OCI-LY3 (cell line): ENCODE measurements around the gene NOP16.

ENCODE experiments used
- H2AFZ ChIP-seq: fragments of 200-600, 300-600 bp; shearing (Covaris generic); 2 replicates; pipeline ENCODE4 v1.6.0; 2014; ENCODE audit warnings: antibody characterized with exemption, low read depth, low read length
- H3K27ac ChIP-seq: fragments of 200-600, 300-600 bp; sonication (generic); 2 replicates; pipeline ENCODE4 v1.5.1; 2014; ENCODE audit warnings: mild to moderate bottlenecking, low read length, moderate library complexity, mixed read lengths
- H3K27me3 ChIP-seq: fragments of 200-600, 300-600 bp; sonication (generic); 2 replicates; pipeline ENCODE4 v1.6.1; 2014; ENCODE audit warnings: low read depth, low read length, mixed read lengths
- H3K36me3 ChIP-seq: fragments of 200-600, 300-600 bp; sonication (generic); replicated peaks from 2 replicates; pipeline ENCODE3; 2014; ENCODE audit warnings: low read depth, low read length, mixed read lengths
- H3K4me1 ChIP-seq: fragments of 300-600, 200-600 bp; sonication (generic); 2 replicates; pipeline ENCODE4 v1.6.1; 2014; ENCODE audit warnings: low read length, mixed read lengths
- H3K4me2 ChIP-seq: fragments of 200-600, 300-600 bp; sonication (generic); 2 replicates; pipeline ENCODE4 v1.6.1; 2014; ENCODE audit warnings: low read length, mixed read lengths
- H3K4me3 ChIP-seq: fragments of 300-600, 200-600 bp; sonication (generic); 2 replicates; pipeline ENCODE4 v1.5.1; 2014; ENCODE audit warnings: antibody characterized with exemption, mild to moderate bottlenecking, low read length, moderate library complexity
- H3K79me2 ChIP-seq: fragments of 300-600, 200-600 bp; shearing (Covaris generic); 2 replicates; pipeline ENCODE4 v1.6.1; 2014; ENCODE audit warnings: mild to moderate bottlenecking, low read length, mixed read lengths
- H3K9ac ChIP-seq: fragments of 300-600, 200-600 bp; shearing (Covaris generic); 2 replicates; pipeline ENCODE4 v1.6.0; 2014; ENCODE audit warnings: mild to moderate bottlenecking, low read length, moderate library complexity
- H3K9me3 ChIP-seq: fragments of 200-600, 300-600 bp; shearing (Covaris generic); 2 replicates; pipeline ENCODE4 v1.6.1; 2014; ENCODE audit warnings: low read length, mixed read lengths; ENCODE audit not compliant: insufficient read depth
- H4K20me1 ChIP-seq: fragments of 200-600, 300-600 bp; sonication (generic); 2 replicates; pipeline ENCODE4 v1.6.1; 2016; ENCODE audit warnings: low read length, mixed read lengths; ENCODE audit not compliant: insufficient read depth
- EZH2phosphoT487 ChIP-seq: fragments of 200-600 bp; shearing (Covaris generic); IDR thresholded peaks from 2 replicates; pipeline ENCODE4 v1.6.1; 2018; ENCODE audit warnings: antibody characterized with exemption, mixed run types, low read depth
- TF ChIP-seq, protein P1 (sequence below): fragments of 200-600, 300-600 bp; sonication (generic); IDR thresholded peaks from 2 replicates; pipeline ENCODE4 v1.5.1; 2014; ENCODE audit warnings: antibody characterized with exemption, low read length, low read depth

NOP16 gene

DNA sequence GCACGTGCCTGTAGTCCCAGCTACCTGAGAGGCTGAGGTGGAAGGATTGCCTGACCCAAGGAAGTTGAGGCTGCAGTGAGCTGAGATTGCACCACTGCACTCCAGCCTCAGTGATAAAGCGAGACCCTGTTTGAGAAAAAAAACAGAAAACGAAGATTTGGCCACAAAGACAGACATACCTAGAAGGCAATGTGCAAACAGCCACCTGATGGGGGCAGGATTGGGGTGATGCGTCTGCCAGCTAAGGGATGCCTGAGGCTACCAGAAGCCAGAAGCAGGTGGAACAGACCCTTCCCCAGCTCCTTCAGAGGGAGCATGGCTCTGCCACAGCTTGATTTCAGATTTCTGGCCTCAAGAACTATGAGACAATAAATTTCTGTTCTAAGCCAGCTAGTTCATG, 3.1 kb upstream of the NOP16 start:
- Histone ChIP-seq H3K27me3 (no peaks in the 10 kb centered on the region), H3K79me2 (peaks cover 41% of the 10 kb centered on the region), H3K4me3 (no peak overlapping the region), H2AFZ (no peak overlapping the region), H3K4me2 (no peak overlapping the region), H3K9me3 (no peaks in the 10 kb centered on the region), H4K20me1 (no peaks in the 10 kb centered on the region), H3K27ac (no peak overlapping the region), H3K9ac (no peak overlapping the region), H3K36me3 (peaks cover 27% of the 10 kb centered on the region), H3K4me1 (peaks cover 10% of the 10 kb centered on the region)
- no peak for TF ChIP-seq EZH2phosphoT487
- TF ChIP-seq, protein P1, sequence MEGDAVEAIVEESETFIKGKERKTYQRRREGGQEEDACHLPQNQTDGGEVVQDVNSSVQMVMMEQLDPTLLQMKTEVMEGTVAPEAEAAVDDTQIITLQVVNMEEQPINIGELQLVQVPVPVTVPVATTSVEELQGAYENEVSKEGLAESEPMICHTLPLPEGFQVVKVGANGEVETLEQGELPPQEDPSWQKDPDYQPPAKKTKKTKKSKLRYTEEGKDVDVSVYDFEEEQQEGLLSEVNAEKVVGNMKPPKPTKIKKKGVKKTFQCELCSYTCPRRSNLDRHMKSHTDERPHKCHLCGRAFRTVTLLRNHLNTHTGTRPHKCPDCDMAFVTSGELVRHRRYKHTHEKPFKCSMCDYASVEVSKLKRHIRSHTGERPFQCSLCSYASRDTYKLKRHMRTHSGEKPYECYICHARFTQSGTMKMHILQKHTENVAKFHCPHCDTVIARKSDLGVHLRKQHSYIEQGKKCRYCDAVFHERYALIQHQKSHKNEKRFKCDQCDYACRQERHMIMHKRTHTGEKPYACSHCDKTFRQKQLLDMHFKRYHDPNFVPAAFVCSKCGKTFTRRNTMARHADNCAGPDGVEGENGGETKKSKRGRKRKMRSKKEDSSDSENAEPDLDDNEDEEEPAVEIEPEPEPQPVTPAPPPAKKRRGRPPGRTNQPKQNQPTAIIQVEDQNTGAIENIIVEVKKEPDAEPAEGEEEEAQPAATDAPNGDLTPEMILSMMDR = no peak

DNA sequence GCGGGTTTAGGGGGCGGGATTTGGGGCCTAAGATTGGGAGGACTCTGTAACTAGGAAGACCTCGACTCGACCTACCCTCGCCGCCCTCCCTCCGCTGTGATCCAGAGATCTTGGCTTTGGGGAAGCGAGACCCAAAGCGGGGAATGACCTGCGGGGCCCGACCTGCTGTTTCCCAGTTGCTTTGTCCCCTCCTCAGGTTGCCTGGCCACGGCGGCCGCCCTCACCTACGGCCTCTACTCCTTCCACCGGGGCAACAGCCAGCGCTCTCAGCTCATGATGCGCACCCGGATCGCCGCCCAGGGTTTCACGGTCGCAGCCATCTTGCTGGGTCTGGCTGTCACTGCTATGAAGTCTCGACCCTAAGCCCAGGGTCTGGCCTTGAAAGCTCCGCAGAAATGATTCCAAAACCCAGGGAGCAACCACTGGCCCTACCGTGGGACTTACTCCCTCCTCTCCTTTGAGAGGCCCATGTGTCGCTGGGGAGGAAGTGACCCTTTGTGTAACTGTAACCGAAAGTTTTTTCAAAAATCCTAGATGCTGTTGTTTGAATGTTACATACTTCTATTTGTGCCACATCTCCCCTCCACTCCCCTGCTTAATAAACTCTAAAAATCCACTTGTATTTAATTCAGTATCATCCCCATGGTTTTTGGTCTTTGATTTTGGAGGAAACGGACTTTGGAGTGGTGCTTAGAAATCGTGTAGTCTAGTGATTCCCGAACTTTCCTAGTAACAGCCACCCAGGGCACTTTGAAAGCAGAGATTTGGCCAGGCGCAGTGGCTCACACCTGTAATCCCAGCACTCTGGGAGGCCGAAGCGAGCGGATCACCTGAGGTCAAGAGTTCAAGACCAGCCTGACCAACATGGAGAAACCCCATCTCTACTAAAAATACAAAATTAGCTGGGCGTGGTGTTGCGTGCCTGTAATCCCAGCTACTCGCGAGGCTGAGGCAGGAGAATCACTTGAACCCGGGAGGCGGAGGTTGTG, 1.0 kb upstream of the NOP16 start:
- Histone ChIP-seq H3K36me3 (peaks cover 45% of the 10 kb centered on the region), H3K9ac (peak overlapping the region; percentile 85), H3K4me3 (peak overlapping the region; percentile 96), H3K4me2 (peak overlapping the region; percentile 84), H4K20me1 (no peaks in the 10 kb centered on the region), H3K27ac (peak overlapping the region; percentile 92), H3K9me3 (no peaks in the 10 kb centered on the region), H2AFZ (no peak overlapping the region; the same call in 1 of the 2 replicates), H3K27me3 (no peaks in the 10 kb centered on the region), H3K4me1 (peaks cover 11% of the 10 kb centered on the region), H3K79me2 (peaks cover 61% of the 10 kb centered on the region)
- no peak for TF ChIP-seq EZH2phosphoT487
- TF ChIP-seq, protein P1 = no peak

DNA sequence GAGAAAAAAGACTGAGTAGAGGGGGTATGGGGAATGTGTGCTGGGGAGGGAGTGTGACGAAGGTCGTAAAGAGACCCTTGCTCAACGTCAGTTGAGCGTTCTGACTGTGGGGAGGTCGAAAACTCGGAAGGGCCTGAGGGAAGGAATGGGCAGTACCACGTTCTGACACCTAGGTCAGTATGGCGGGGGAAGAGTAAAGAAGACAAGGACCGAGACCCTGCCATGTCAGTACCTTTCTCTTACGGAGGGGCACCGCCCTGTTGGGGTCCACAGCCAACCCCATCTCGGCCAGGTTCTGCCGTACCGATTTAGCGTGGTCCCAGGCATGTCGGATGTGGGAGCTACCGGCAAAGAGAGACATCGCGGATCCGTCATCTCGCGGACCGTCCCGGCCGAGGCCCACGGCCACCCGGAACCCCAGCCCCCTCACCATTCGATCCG, 375 bp downstream of the NOP16 start:
- H3K27me3 ChIP-seq = no peaks in the 10 kb centered on the region
- H3K79me2 ChIP-seq = peaks cover 61% of the 10 kb centered on the region
- H4K20me1 ChIP-seq = no peaks in the 10 kb centered on the region
- TF ChIP-seq EZH2phosphoT487 = no peak
- TF ChIP-seq, protein P1 = no peak
- peak overlapping the region; percentile 38; the same call in 1 of the 2 replicates for H2AFZ ChIP-seq
- peak overlapping the region; percentile 96 for H3K4me2 ChIP-seq
- peak overlapping the region; percentile 92; the same call in 1 of the 2 replicates for H3K27ac ChIP-seq
- H3K9ac ChIP-seq = peak overlapping the region; percentile 98
- H3K9me3 ChIP-seq = no peaks in the 10 kb centered on the region
- peak overlapping the region; percentile 96 for H3K4me3 ChIP-seq
- H3K36me3 ChIP-seq = peaks cover 56% of the 10 kb centered on the region
- H3K4me1 ChIP-seq = peaks cover 11% of the 10 kb centered on the region

- Histone ChIP-seq H3K4me2 (peak overlapping the region; percentile 96), H3K27me3 (no peaks in the 10 kb centered on the region), H3K27ac (peak overlapping the region; percentile 92; the same call in 1 of the 2 replicates), H4K20me1 (no peaks in the 10 kb centered on the region), H3K9ac (peak overlapping the region; percentile 98), H2AFZ (no peak overlapping the region), H3K79me2 (peaks cover 61% of the 10 kb centered on the region), H3K4me3 (peak overlapping the region; percentile 96), H3K4me1 (peaks cover 11% of the 10 kb centered on the region), H3K9me3 (no peaks in the 10 kb centered on the region), H3K36me3 (peaks cover 59% of the 10 kb centered on the region)
- TF ChIP-seq, protein P1 = no peak
- TF ChIP-seq EZH2phosphoT487 = no peak
Observed at GRCh38 chr5:176387384-176387925, 943 bp downstream of the NOP16 start.
